GM04503 (cell line): ENCODE measurements around the gene MAB21L4.

Experiments used
- DNase-seq: peaks from one replicate; pipeline ENCODE4 v3.0.0-alpha.2; 2012; ENCODE audit warnings: low read depth

Gene MAB21L4

GRCh38 chr2:240894006-240894405 lies 1.9 kb downstream of the MAB21L4 start:
- no peak for DNase-seq

- DNase-seq = no peak
Observed at GRCh38 chr2:240893363-240893844, 2.6 kb downstream of the MAB21L4 start.

GRCh38 chr2:240892925-240893324 lies 3.0 kb downstream of the MAB21L4 start:
- no peak for DNase-seq

- no peak for DNase-seq
Observed at GRCh38 chr2:240892356-240892755, 3.6 kb downstream of the MAB21L4 start.

- DNase-seq = no peak
Observed at GRCh38 chr2:240891492-240892340, 4.2 kb downstream of the MAB21L4 start.

- no peak for DNase-seq
Observed at GRCh38 chr2:240890691-240891090, 5.3 kb downstream of the MAB21L4 start.

GRCh38 chr2:240889601-240890560 lies 6.1 kb downstream of the MAB21L4 start:
- no peak for DNase-seq

GRCh38 chr2:240888890-240889573 lies 6.9 kb downstream of the MAB21L4 start:
- DNase-seq = no peak

- no peak for DNase-seq
Observed at GRCh38 chr2:240888130-240888889, 7.6 kb downstream of the MAB21L4 start.

GRCh38 chr2:240887631-240888030 lies 8.3 kb downstream of the MAB21L4 start:
- DNase-seq = no peak

GRCh38 chr2:240886678-240887609 lies 9.0 kb downstream of the MAB21L4 start:
- no peak for DNase-seq

- no peak for DNase-seq
Observed at GRCh38 chr2:240886023-240886565, 9.9 kb downstream of the MAB21L4 start.

GRCh38 chr2:240885566-240885965 lies 10.4 kb downstream of the MAB21L4 start:
- DNase-seq = no peak

GRCh38 chr2:240884745-240885144 lies 11.2 kb downstream of the MAB21L4 start:
- no peak for DNase-seq

GRCh38 chr2:240884221-240884620 lies 11.7 kb downstream of the MAB21L4 start:
- DNase-seq = no peak

GRCh38 chr2:240881913-240882312 lies 14.0 kb downstream of the MAB21L4 start:
- no peak for DNase-seq

- DNase-seq = no peak
Observed at GRCh38 chr2:240879105-240879504, 16.9 kb downstream of the MAB21L4 start.

- DNase-seq = no peak
Observed at GRCh38 chr2:240878341-240878936, 17.5 kb downstream of the MAB21L4 start.
